ENCODE results near the gene EXO5.
"Not testable (repeated sequence)": the region's sequence is repeated elsewhere in the genome, so short reads cannot be mapped to it uniquely, and the experiment has no call there.

Gene EXO5

DNA sequence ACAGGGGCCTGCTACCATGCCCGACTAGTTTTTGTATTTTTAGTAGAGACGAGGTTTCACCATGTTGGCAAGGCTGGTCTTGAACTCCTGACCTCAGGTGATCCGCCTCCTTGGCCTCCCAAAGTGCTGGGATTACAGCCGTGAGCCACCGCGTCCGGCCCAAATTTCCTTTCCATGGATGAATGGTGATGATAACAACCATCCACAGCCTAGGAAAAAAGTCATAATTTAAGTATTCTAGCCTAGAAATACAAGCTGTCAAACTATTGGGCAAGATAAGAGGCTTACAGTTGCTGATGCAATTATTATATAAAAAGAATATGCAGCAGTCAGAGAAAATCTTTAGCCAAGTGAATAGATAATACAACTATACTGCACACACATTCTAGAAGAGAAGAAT is 46.2 kb downstream of the EXO5 start:
- not testable (repeated sequence) for DNase-seq

DNA sequence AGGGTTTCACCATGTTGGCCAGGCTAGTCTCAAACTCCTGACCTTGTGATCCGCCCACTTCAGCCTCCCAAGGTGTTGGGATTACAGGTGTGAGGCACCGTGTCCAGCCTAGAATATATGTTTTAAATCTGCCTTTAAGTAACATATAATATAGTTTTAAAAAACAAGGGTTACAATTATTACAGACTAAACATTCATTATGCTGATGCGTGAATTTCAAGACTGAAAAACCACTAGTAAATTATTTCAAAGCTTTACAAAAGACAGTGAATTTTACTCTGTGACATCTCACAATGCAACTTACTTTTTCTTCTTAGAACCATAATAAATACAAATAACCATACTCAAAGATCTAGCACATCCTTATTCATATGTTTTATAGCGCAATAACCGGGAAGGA is 47.6 kb downstream of the EXO5 start:
- no peak for DNase-seq

- not testable (repeated sequence) for DNase-seq
Observed at GRCh38 chr1:40558241-40558640, 49.7 kb downstream of the EXO5 start.

DNA sequence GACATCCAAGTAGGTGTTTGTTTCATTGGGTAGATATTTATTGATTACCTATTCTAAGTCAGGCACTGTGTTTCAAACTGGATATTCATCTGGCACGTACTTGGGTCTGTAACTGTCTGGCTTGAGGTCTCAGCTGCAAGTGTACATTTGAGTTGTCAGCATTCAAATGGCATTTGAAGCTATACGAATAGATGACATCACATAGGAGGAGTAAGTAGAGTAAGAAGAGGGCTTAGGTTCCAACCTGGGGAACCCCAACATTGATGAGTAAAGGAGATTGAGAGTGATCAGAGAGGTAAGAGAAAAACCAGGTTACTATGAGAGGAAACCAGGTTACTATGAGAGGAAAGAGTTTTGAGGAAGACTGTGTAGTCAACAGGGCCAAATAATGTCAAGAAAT is 53.6 kb downstream of the EXO5 start:
- no peak for DNase-seq

GRCh38 chr1:40563266-40563665 is 54.7 kb downstream of the EXO5 start:
- DNase-seq, result no peak

- no peak for DNase-seq
Observed at GRCh38 chr1:40564506-40564905, 55.9 kb downstream of the EXO5 start.

DNA sequence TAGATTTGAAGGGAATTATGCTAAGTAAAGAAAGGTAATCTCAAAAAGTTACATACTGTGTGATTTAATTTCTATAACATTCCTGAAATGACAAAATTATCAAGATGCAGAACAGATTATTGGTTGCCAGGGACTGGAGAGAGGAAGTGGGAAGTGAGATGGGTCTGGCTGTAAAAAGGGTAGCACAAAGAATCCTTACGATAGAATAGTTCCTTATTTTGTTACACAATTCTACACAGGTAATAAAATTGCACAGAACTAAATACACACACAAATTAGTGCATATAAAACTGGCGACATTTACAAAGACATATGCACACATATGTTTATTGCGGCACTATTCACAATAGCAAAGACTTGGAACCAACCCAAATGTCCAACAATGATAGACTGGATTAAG is 56.3 kb downstream of the EXO5 start:
- DNase-seq, result no peak
